A204.1 (cell line): ENCODE data around the gene FAM107B.
"Not testable (repeated sequence)": the region's sequence is repeated elsewhere in the genome, so short reads cannot be mapped to it uniquely, and the experiment has no call there.

ENCODE experiments used
- FAIRE-seq: peaks from 2 replicates; lab custom pipeline; 2012; peaks lifted over from hg19 to GRCh38; lab: Jason Lieb, UNC

FAM107B gene

GRCh38 chr10:14692344-14693076 is 82.2 kb downstream of the FAM107B start:
- no peak for FAIRE-seq

DNA sequence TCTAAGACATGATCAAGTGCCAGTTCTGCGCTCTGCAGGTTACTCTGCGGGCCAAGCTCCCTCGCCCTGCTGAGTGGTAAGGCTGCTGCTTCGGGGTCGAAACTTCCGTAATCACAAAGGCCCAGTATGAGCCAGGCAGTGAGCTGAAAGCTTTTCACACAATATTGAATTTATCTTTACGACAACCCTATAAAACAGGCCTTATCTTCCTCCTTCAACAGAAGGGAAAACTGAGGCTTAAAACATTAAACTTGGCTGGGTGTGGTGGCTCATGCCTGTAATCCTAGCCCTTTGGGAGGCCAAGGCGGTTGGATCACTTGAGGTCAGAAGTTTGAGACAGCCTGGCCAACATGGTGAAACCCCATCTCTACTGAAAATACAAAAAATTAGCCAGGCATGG is 83.3 kb downstream of the FAM107B start:
- FAIRE-seq, result no peak

DNA sequence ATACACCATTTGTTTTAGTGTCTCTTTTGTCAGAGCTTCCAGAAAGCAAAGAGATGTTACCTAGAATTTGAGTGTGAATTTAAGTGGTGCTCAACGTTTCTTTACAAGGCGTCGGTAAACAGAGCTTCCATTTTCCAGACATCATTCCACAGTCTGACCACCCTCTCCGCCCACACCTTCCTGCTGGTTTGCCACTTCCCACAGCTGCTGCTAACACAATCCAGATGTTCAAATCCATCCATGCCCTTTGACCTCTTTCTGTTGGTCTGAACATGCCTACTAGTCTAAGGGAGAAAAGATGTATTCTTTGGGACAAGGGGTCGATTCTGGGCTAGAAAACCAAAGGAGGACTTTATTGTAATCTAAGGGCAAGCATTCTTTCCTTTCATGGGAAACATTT is 86.1 kb downstream of the FAM107B start:
- no peak for FAIRE-seq

- FAIRE-seq, result not testable (repeated sequence)
Observed at GRCh38 chr10:14688189-14688588, 86.5 kb downstream of the FAM107B start.

DNA sequence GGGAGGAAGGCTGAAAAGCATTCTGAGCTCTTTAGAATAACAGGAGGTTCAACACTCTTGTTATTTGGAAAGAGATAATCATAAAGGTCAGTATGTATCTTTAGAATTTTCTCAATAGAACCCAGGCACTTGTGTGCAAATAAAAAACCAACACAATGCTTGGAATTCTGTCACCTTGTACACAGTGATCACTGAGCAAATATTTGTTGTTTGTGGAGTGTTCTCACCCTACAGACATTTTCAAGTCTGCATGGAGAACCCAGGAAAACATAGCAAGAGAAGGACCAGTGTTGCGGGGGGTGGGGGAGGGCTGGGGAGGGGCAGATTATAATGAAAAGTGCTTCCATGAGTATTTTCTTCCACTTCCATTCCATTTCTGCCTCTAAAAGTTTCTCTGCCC is 87.4 kb downstream of the FAM107B start:
- FAIRE-seq, result no peak

- no peak for FAIRE-seq
Observed at GRCh38 chr10:14686356-14686755, 88.3 kb downstream of the FAM107B start.

DNA sequence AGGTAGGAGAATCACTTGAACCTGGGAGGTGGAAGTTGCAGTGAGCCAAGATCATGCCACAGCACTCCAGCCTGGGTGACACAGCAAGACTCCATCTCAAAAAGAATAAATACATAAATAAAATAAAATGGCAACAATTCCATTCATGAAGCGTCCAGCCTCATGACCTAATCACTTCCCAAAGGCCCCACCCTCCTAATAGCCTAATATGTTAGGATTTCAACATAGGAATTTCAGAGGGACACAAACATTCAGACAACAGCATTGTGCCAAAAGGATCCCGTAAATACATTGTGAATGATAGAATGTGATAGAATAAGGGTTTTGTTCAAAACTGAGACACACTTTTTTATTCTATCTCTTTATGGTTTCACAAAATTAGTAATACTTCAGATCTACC is 90.3 kb downstream of the FAM107B start:
- no peak for FAIRE-seq

- no peak for FAIRE-seq
Observed at GRCh38 chr10:14683256-14683655, 91.4 kb downstream of the FAM107B start.

- FAIRE-seq, result no peak
Observed at GRCh38 chr10:14681802-14682201, 92.9 kb downstream of the FAM107B start.

DNA sequence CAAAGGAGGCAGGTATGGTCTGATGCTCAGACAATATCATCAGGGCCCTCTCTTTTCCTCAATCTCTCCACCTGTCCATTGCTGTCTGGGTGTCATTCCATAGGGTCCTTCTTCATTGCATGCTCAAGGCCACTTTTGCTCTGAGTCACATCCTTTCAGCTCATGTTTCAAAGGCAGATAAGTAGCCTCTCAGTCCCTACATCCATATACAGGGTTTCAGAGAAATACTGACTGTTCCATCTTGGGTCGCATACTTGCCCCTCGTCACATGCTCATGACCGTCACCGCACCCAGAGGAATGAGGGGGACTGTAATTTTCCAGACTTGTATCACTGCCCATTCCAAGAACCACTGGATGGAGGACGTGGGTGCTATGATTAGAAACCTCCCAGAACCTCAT is 93.4 kb downstream of the FAM107B start:
- FAIRE-seq, result no peak

DNA sequence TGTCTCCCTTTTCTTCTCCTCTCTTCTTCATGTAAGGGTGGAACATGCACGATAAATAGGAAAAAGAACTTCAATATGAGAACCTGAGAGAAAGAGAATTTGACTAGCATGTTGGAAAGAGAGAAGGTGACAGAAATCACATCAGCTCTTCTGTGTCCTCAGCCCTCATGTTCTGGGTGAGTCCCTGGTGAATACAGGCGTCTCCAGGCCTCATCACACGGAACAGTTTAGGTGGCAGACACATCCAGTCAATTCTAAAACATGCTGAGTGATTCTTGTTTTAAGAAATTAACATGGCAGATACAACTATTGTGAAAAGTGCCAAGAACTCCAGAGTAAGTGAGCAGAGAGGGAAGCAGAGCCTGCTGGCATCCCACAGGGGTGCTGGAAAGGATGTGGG is 96.1 kb downstream of the FAM107B start:
- FAIRE-seq, result no peak

DNA sequence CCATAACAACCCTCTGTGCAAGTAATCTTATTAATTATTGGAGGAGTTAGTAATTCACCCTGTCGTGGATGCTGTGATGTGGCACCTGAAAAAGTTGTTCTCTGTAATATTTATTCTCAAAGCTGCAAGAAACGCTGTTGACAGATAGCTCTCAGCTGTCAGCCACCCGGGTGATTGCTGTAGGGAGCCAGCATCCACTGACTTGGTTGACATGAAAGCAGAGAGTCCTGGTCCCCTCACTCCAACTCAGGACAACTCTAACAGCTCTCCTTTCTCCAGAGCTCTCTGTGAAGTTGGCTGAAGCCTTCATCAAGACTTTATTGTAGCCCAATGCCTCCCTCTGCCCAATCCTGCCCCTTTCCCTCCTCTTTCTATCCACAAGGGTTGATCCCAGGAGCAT is 98.0 kb downstream of the FAM107B start:
- no peak for FAIRE-seq

GRCh38 chr10:14674376-14675050 is 100.2 kb downstream of the FAM107B start:
- no peak for FAIRE-seq

GRCh38 chr10:14673189-14673861 is 101.4 kb downstream of the FAM107B start:
- no peak for FAIRE-seq

- no peak for FAIRE-seq
Observed at GRCh38 chr10:14671386-14671831, 103.3 kb downstream of the FAM107B start.

- FAIRE-seq, result no peak
Observed at GRCh38 chr10:14670551-14671240, 104.0 kb downstream of the FAM107B start.

GRCh38 chr10:14669576-14669975 is 105.1 kb downstream of the FAM107B start:
- FAIRE-seq, result no peak

DNA sequence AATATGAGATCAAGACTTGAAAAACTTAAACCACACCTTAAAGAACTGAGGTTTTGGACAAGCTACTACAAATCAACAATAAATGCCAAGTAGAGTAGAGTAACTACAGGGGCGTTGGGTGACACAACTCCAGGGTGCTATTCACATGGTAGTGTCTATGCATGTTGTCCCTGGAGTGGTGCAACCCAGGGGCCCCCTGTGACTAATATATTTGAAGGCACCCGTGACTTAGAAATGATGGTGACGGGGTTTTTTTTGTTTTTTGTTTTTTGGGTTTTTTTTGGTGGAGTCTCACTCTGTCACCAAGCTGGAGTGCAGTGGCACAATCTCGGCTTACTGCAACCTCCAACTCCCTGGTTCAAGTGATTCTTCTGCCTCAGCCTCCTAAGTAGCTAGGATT is 106.9 kb downstream of the FAM107B start:
- FAIRE-seq, result no peak

GRCh38 chr10:14667280-14667679 is 107.4 kb downstream of the FAM107B start:
- FAIRE-seq, result no peak

- no peak for FAIRE-seq
Observed at GRCh38 chr10:14665865-14666857, 108.5 kb downstream of the FAM107B start.

GRCh38 chr10:14665304-14665703 is 109.4 kb downstream of the FAM107B start:
- no peak for FAIRE-seq

GRCh38 chr10:14664345-14664744 is 110.4 kb downstream of the FAM107B start:
- FAIRE-seq, result no peak
